Vagina (tissue), 2 donors: ENCODE results near the gene FUBP3. TPM values are rescaled to one million over a fixed set of nuclear protein-coding genes. Genes with fewer than 3 reads are reported as not detected.

Experiments used
- DNase-seq, 2 donors: peaks; one replicate each; pipeline ENCODE4 v3.0.0-alpha.2; 2017; ENCODE audit errors: extremely low spot score in 2 of 2
- H3K27ac ChIP-seq: fragments of 200-600 bp; sonication (generic); one replicate; pipeline ENCODE4 v1.5.1; 2019
- H3K27me3 ChIP-seq: fragments of 200-600 bp; sonication (generic); one replicate; pipeline ENCODE4 v1.5.1; 2019
- H3K36me3 ChIP-seq, 2 donors: fragments of 200-600 bp; sonication (generic); one replicate each; pipeline ENCODE4 v1.5.1; 2017 to 2019
- H3K4me1 ChIP-seq: fragments of 200-600 bp; sonication (generic); one replicate; pipeline ENCODE4 v1.5.1; 2019
- H3K4me3 ChIP-seq, 2 donors: fragments of 200-600 bp; sonication (generic); 1 replicate in 1 of 2; 2 replicates in 1 of 2; pipeline ENCODE4 v1.5.1; 2016 to 2019
- H3K9me3 ChIP-seq: fragments of 200-600 bp; sonication (generic); one replicate; pipeline ENCODE4 v1.5.1; 2019
- POLR2A ChIP-seq, 2 donors: fragments of 450-650 bp; IDR thresholded peaks; one replicate each; pipeline ENCODE4 v1.6.1; 2017; ENCODE audit warnings: antibody characterized with exemption in 2 of 2, mild to moderate bottlenecking in 2 of 2, moderate library complexity in 2 of 2
- POLR2AphosphoS5 ChIP-seq, 2 donors: sonication (generic); formaldehyde crosslinking; IDR thresholded peaks; one replicate each; pipeline ENCODE4 v1.9.0; 2017; ENCODE audit warnings: antibody characterized with exemption in 2 of 2, mild to moderate bottlenecking in 2 of 2, low read depth in 1 of 2; ENCODE audit not compliant: insufficient read depth in 1 of 2
- intact Hi-C: fragments of 100-400 bp; cut with DNase I; formaldehyde crosslinking; loops from one replicate; pipeline ENCODE4 v1.15.1; 2023
- total RNA-seq: library from RNA; depleted of rRNA; stranded (reverse); fragments of >200 nt; gene quantifications from one replicate; pipeline ENCODE4 v1.2.3, GENCODE V29; 2016
- TF ChIP-seq, protein P1 (sequence below), 3 experiments: fragments of 450-650 bp in 2 of 3; fragments of 200-600 bp in 1 of 3; sonication (generic) in 1 of 3; IDR thresholded peaks; one replicate each; pipeline ENCODE4 v1.5.1; 2017 to 2019; ENCODE audit warnings: antibody characterized with exemption in 3 of 3, mild to moderate bottlenecking in 2 of 3, moderate library complexity in 2 of 3

Gene FUBP3
- total RNA-seq, 1 donor from 2014 or later = 33.6 TPM

- Histone ChIP-seq H3K27me3 (no peaks in the 10 kb centered on the region), H3K36me3 (peaks cover 5 to 95% of the 10 kb centered on the region in 2 donors), H3K27ac (no peak overlapping the region), H3K9me3 (no peaks in the 10 kb centered on the region), H3K4me3 (no peak overlapping the region), H3K4me1 (no peaks in the 10 kb centered on the region)
- TF ChIP-seq POLR2AphosphoS5 (IDR thresholded peaks at IDR 0.05; ENCODE audit: insufficient read depth in 1 of 2, low read depth in 1 of 2) (no peak), POLR2A (IDR thresholded peaks at IDR 0.05) (no peak)
- TF ChIP-seq, protein P1, sequence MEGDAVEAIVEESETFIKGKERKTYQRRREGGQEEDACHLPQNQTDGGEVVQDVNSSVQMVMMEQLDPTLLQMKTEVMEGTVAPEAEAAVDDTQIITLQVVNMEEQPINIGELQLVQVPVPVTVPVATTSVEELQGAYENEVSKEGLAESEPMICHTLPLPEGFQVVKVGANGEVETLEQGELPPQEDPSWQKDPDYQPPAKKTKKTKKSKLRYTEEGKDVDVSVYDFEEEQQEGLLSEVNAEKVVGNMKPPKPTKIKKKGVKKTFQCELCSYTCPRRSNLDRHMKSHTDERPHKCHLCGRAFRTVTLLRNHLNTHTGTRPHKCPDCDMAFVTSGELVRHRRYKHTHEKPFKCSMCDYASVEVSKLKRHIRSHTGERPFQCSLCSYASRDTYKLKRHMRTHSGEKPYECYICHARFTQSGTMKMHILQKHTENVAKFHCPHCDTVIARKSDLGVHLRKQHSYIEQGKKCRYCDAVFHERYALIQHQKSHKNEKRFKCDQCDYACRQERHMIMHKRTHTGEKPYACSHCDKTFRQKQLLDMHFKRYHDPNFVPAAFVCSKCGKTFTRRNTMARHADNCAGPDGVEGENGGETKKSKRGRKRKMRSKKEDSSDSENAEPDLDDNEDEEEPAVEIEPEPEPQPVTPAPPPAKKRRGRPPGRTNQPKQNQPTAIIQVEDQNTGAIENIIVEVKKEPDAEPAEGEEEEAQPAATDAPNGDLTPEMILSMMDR (IDR thresholded peaks at IDR 0.05) = no peak
- DNase-seq = no peak
- intact Hi-C loops = no loop called here
Observed at GRCh38 chr9:130624154-130624553, 44.8 kb downstream of the FUBP3 start.

DNA sequence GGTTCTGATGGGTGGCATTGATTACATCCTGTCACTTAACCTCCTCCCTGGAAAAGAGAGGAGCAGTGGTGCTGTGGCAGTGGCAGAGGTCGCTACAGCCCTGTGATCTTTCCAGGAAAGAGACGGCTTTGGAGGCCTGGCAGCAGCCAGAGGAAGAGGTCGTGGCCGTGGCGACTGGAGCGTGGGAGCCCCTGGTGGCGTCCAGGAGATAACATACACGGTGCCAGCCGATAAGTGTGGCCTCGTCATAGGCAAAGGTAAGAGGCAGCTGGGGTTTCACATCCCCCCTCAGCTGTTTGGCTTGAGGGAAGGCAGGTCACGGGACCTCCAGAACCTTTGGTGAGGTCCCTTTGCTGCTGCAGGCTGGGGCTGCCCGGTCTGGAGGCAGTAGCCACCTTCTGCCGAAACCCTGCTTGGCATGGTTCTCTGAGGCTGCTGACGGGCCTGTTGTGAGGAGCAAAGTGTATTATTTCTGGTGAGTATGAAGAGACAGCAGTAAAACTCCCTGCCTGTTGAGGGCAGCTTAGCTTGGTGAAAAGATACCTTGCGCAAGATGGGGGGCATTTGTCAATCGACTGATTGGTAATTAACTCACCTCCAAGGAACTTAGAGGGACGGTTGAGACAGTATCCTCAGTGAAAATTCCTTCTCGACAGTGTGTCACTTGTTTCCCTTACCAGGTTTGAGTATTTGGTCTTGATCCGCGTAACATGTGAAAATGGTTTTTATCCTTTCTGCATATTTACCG is 47.0 kb downstream of the FUBP3 start:
- H3K27ac ChIP-seq = no peak overlapping the region
- no peaks in the 10 kb centered on the region for H3K27me3 ChIP-seq
- H3K4me1 ChIP-seq = no peaks in the 10 kb centered on the region
- no peak overlapping the region for H3K4me3 ChIP-seq
- TF ChIP-seq, protein P1 (IDR thresholded peaks at IDR 0.05) = no peak
- TF ChIP-seq POLR2A (IDR thresholded peaks at IDR 0.05) = no peak
- H3K36me3 ChIP-seq = peaks cover 0 to 96% of the 10 kb centered on the region in 2 donors
- no peaks in the 10 kb centered on the region for H3K9me3 ChIP-seq
- intact Hi-C loops = no loop called here
- no peak for DNase-seq

GRCh38 chr9:130627051-130627450 is 47.7 kb downstream of the FUBP3 start:
- intact Hi-C loops = no loop called here
- no peak for DNase-seq
- H3K4me3 ChIP-seq = no peak overlapping the region
- no peaks in the 10 kb centered on the region for H3K27me3 ChIP-seq
- no peaks in the 10 kb centered on the region for H3K9me3 ChIP-seq
- TF ChIP-seq POLR2AphosphoS5 (IDR thresholded peaks at IDR 0.05; ENCODE audit: insufficient read depth in 1 of 2, low read depth in 1 of 2) (no peak), POLR2A (IDR thresholded peaks at IDR 0.05) (no peak)
- TF ChIP-seq, protein P1 (IDR thresholded peaks at IDR 0.05) = no peak
- H3K4me1 ChIP-seq = no peaks in the 10 kb centered on the region
- H3K36me3 ChIP-seq = peaks cover 0 to 96% of the 10 kb centered on the region in 2 donors
- no peak overlapping the region for H3K27ac ChIP-seq

DNA sequence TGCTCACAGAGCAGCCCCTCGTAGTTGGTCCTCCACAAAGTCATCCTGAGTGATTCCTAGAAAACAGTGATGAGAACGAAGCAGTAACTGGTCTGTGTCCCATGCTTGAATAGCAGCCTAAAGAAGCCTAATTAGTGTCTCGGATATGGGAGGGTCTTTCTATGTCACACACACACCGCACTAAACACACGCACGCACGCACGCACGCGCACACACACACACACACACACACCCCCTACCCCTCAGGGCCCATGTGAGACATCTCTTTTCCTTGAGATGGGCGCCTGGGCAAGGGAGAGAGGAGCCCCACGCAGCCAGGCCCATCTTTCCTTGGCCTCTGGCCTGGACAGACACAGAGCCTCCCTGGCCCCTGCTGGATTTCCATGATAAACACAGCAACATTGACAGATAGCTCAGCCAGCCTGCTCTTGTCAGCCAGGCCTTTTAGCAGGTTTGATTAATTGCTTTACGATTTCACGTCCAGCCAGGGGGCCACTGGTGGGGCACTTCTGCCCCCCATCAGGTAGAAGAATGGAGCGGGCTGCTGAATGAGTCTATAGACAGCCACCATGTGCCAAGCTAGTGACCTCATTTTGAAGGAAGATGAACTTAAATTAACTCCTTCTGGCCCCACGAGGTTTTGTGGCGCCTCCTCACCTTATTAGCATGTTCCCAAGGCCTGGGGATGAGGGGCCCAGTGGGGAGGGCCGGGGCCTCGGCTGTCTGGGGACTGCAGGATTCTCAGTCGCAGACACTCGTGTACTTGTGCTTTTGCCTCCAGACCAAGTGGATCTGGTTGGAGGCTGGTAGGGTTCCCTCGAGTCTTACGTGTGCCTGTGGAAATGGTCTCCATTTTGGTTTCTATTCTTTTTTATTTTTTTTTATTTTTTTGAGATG is 48.8 kb downstream of the FUBP3 start:
- H3K9me3 ChIP-seq = no peaks in the 10 kb centered on the region
- H3K4me3 ChIP-seq = no peak overlapping the region
- no peaks in the 10 kb centered on the region for H3K27me3 ChIP-seq
- H3K36me3 ChIP-seq = peaks cover 0 to 98% of the 10 kb centered on the region in 2 donors
- intact Hi-C loops = loop anchor here (2.0 kb wide), 1 partner anchor 45 kb away; no protein-coding TSS in a partner anchor
- TF ChIP-seq, protein P1 (IDR thresholded peaks at IDR 0.05) = no peak
- TF ChIP-seq POLR2A (IDR thresholded peaks at IDR 0.05) (no peak), POLR2AphosphoS5 (IDR thresholded peaks at IDR 0.05; ENCODE audit: insufficient read depth in 1 of 2, low read depth in 1 of 2) (no peak)
- no peak for DNase-seq
- H3K27ac ChIP-seq = no peak overlapping the region
- H3K4me1 ChIP-seq = no peaks in the 10 kb centered on the region
